Measurements from ENCODE around the gene TSC22D1.

DNA sequence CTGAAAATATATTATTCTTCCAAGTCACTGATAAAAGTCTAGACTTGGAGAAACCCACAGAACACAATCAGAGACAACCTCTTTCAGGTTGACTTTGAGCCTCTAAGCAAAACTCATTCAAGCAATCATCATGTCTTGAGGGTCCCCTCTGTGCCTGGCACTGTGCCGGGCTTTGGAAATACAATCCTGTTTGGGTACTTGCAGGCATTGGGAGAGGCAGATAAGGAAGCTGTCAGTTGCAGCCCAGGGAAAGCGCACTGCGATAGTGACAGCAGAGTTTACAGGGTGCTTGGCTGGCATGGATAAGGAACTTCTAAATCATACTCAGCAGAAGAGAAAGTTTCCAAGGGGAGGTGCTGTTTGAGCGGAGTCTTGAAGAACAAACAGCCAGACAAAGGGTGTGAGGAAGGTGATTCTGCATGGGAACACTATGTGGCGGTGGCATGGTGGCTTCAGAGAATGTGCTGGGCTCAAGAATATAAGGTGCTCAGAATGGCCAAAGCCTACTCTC, 193.4 kb downstream of the TSC22D1 start:
- TF ChIP-seq, protein P1, sequence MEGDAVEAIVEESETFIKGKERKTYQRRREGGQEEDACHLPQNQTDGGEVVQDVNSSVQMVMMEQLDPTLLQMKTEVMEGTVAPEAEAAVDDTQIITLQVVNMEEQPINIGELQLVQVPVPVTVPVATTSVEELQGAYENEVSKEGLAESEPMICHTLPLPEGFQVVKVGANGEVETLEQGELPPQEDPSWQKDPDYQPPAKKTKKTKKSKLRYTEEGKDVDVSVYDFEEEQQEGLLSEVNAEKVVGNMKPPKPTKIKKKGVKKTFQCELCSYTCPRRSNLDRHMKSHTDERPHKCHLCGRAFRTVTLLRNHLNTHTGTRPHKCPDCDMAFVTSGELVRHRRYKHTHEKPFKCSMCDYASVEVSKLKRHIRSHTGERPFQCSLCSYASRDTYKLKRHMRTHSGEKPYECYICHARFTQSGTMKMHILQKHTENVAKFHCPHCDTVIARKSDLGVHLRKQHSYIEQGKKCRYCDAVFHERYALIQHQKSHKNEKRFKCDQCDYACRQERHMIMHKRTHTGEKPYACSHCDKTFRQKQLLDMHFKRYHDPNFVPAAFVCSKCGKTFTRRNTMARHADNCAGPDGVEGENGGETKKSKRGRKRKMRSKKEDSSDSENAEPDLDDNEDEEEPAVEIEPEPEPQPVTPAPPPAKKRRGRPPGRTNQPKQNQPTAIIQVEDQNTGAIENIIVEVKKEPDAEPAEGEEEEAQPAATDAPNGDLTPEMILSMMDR (IDR thresholded peaks at IDR 0.05), result no peak
- no peak for TF ChIP-seq POLR2A (IDR thresholded peaks at IDR 0.05)
